SKM-1 (cell line): Measurements from ENCODE around the gene RMDN3.

Experiments used
- DNase-seq: peaks from one replicate; lab custom pipeline; 2025; ENCODE audit not compliant: unreplicated experiment; lab: John Stamatoyannopoulos, UW

The RMDN3 gene

GRCh38 chr15:40750885-40751284, 4.2 kb downstream of the RMDN3 start:
- DNase-seq, result no peak

DNA sequence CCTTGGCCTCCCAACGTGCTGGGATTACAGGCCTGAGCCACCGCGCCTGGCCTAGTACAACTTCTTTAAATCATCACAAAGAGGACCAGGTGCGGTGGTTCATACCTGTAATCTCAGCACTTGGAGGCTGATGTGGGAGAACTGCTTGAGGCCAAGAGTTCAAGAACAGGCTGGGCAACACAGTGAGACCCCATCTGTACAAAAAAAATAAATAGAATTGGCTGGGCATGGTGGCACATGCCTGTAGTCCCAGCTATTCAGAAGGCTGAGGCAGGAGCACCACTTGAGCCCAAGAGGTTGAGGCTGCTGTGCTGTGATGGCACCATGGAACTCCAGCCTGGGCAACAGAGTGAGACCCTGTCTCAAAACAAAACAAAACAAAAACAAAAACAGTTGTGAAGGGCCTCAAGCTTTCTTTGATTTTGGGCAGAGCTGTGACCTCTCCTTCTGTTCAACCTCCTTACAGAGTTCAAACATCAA, 5.9 kb downstream of the RMDN3 start:
- DNase-seq, result no peak

DNA sequence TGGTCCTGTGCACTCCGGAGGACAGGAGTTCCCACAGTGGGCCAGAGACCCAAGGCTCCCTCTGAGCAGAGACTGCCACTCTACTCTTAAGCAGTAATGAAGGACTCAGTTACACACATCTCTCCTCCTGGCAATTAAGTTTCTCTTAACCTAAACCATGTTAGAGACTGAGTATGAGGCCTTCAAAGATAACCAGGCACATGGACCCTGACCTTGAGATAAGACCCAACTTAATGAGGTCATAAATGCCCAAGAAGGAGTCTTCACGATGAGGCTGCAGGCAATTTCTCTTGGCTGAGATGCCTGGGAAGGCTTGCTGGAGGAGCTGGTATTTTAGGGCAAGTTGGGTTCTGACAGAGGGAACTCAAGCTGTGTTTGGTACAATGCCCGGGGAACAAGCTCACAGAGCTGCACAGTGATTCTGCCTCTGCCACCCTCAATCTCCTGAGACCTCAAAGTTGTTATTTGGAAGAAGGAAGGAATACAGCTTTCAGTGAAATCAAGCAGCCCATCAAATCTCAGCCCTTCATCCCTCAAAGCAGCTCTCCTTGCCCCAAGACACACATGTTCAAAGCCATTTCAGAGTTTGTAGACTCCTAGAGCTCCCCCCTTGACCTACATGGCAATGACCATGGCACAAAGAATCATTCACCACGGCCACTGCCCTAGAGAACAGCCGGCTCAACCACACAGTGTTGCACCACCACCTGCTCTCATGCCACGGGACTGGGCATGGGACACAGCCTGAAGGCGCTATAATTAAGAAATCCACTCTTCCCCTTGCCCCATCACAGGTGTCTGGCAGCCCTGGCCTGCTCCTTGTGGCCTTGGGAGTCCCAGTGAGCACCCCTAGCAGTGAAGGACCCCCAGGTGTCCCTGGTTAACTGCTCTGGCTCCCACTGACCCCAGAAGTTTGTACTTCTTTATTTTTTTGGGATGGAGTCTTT, 7.1 kb downstream of the RMDN3 start:
- no peak for DNase-seq

GRCh38 chr15:40746916-40747418, 8.1 kb downstream of the RMDN3 start:
- peak; percentile 53 for DNase-seq

- no peak for DNase-seq
These were observed 10.3 kb downstream of the RMDN3 start for GRCh38 chr15:40744815-40745152.

- DNase-seq, result peak; percentile 31
These were observed 10.9 kb downstream of the RMDN3 start for GRCh38 chr15:40743921-40744814.

- DNase-seq, result no peak
These were observed 11.6 kb downstream of the RMDN3 start for GRCh38 chr15:40743485-40743901.

- DNase-seq, result no peak
These were observed 15.2 kb downstream of the RMDN3 start for GRCh38 chr15:40739854-40740253.

DNA sequence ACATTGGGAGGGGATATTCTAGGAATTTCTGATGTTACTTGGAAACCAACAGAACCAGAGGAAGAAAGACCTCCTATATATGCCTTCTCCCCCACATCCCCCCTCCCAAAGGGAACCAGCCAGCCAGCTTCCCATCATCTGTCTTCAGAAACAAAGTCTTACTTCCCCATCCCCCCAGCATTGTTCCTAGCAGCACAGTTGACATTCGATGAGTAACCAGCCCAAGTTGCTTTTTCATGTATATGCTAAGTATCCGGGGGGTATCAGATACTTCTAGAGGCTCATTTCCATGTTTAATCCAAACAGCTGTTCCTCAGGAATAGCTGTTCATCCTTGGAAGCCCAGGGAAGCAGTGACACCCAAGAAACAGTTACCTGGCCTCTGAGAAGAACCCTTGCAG, 16.0 kb downstream of the RMDN3 start:
- no peak for DNase-seq

- DNase-seq, result no peak
These were observed 18.0 kb downstream of the RMDN3 start for GRCh38 chr15:40737048-40737447.

- DNase-seq, result no peak
These were observed 18.5 kb downstream of the RMDN3 start for GRCh38 chr15:40736575-40736974.

DNA sequence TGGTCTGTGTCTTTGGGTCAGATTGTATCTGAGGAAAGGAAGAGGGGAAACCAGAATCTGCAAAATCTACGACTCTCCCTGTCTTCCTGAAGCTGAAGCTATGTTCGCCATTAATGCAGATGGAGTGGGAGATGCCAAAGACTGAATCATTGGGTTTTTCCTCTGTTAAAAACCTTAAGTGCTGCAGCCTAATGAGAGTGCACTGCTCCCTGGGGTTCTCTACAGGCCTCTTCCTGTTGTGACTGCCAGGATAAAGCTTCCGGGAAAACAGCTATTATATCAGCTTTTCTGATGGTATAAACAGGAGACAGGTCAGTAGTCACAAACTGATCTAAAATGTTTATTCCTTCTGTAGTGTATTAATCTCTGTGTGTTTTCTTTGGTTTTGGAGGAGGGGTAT, 24.0 kb downstream of the RMDN3 start:
- DNase-seq, result no peak

DNA sequence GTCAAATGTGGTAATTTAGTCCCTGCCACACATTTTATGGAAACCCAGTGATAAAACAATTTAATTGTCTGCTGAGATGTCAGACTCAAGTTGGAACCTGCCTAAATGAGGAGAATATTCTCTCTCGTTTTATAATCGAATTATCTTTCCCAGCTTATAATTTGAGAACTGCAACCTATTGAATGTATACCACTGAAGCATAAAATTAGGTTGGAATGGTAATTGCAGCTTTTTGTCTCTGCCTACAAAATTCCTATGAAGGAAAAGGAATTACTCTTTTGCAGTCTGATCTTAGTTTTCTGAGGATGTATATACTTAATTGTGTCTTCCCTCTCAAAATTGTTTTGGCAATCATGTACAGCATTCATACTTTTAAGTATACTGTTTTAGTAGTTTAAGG, 31.1 kb downstream of the RMDN3 start:
- DNase-seq, result no peak

GRCh38 chr15:40722934-40723333, 32.1 kb downstream of the RMDN3 start:
- DNase-seq, result no peak

- no peak for DNase-seq
These were observed 32.7 kb downstream of the RMDN3 start for GRCh38 chr15:40722354-40722753.

- DNase-seq, result no peak
These were observed 33.4 kb downstream of the RMDN3 start for GRCh38 chr15:40721701-40722100.

GRCh38 chr15:40716165-40716564, 38.9 kb downstream of the RMDN3 start:
- DNase-seq, result no peak

GRCh38 chr15:40714144-40714543, 40.9 kb downstream of the RMDN3 start:
- DNase-seq, result no peak

GRCh38 chr15:40706121-40706520, 48.9 kb downstream of the RMDN3 start:
- DNase-seq, result no peak

DNA sequence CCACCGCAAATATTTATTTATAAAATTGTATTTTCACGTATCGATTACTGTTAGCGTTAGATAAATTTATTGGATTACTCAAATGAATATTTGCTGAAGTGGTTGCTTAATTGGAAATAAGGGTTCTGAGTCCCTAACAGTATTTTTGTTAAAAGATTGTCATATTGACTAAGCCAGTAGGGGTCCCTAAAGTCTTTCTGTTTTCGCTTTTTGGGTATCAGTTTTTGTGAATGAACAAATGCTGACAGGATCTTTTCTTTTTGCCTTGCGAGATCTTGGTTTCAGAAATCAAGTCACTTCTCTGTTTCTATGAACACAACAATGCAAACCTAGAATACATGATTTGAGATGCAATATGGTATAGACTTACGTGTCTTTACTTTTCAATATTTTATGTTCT, 53.0 kb downstream of the RMDN3 start:
- DNase-seq, result no peak

DNA sequence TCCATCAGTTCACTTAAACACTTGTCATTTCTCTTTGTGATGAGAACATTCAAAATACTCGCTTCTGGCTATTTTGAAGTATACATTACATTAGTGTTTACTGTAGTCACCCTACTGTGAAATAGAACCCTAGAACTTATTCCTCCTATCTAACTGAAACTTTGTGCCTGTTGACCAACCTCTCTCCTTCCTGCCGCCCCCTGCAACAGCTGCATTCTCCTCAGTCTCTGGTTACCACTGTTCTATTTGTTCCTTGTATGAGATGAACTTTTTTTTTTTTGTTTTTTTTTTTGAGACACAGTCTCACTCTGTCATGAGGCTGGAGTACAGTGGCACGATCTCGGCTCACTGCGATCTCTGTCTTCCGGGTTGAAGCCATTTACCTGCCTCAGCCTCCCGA, 57.1 kb downstream of the RMDN3 start:
- no peak for DNase-seq

DNA sequence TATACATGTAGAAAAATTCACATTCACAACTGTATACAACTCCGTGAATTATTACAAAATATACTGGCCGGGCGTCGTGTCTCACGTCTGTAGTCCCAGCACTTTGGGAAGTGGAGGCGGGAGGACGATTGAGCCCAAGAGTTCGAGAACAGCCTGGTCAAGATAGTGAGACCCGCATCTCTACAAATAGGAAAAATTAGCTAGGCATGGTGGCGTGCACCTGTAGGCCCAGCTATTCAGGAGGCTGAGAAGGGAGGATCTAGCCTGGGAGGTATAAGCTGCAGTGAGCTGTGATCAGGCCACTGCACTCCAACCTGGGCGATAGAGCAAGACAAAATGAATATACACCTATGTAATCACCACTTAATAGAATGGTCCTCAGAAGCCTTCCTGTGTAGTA, 58.8 kb downstream of the RMDN3 start:
- no peak for DNase-seq
